Measurements from ENCODE around the gene TPGS1.
"Not testable (repeated sequence)": the region's sequence is repeated elsewhere in the genome, so short reads cannot be mapped to it uniquely, and the experiment has no call there.

TPGS1 gene

DNA sequence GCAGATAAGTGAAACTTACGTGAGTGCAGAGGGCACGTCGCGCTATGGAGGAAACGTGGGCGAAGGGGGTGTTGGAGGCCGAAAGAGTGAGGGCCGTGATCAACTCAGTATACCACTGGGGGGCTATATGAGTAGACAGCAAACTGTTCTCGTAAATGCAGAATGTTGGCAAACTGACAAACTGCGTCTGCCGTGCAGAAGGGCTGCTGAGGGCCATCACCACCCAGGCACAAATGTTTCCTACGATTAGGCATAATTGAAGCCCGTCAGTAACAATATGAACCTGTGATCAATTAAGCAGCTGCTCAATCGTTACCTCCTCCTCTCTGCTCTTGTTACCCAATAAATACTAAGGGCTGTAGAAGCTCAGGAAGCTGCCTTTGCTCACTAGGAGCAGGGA is 28.3 kb upstream of the TPGS1 start:
- H3K27me3 ChIP-seq (ENCODE audit: control insufficient read depth in 1 of 2, insufficient read depth in 2 of 2, low read length in 2 of 2) = peaks cover 0 to 4% of the 10 kb centered on the region in 2 donors
- peaks cover 0 to 4% of the 10 kb centered on the region in 2 donors for H3K4me1 ChIP-seq (ENCODE audit: control insufficient read depth in 1 of 2, insufficient read depth in 2 of 2, low read length in 2 of 2)
- H3K27ac ChIP-seq (ENCODE audit: low read depth, low read length) = no peak overlapping the region
- H3K36me3 ChIP-seq (ENCODE audit: control insufficient read depth in 1 of 2, insufficient read depth in 2 of 2, low read length in 2 of 2) = no peaks in the 10 kb centered on the region
- no peak overlapping the region for H3K4me3 ChIP-seq (ENCODE audit: low read depth in 1 of 2, low read length in 2 of 2)
- no peak overlapping the region for H3K9ac ChIP-seq (ENCODE audit: low read depth in 1 of 2, low read length in 2 of 2)
- peaks cover 0 to 6% of the 10 kb centered on the region in 2 donors for H3K9me3 ChIP-seq (ENCODE audit: control insufficient read depth in 1 of 2, low read length in 2 of 2)

DNA sequence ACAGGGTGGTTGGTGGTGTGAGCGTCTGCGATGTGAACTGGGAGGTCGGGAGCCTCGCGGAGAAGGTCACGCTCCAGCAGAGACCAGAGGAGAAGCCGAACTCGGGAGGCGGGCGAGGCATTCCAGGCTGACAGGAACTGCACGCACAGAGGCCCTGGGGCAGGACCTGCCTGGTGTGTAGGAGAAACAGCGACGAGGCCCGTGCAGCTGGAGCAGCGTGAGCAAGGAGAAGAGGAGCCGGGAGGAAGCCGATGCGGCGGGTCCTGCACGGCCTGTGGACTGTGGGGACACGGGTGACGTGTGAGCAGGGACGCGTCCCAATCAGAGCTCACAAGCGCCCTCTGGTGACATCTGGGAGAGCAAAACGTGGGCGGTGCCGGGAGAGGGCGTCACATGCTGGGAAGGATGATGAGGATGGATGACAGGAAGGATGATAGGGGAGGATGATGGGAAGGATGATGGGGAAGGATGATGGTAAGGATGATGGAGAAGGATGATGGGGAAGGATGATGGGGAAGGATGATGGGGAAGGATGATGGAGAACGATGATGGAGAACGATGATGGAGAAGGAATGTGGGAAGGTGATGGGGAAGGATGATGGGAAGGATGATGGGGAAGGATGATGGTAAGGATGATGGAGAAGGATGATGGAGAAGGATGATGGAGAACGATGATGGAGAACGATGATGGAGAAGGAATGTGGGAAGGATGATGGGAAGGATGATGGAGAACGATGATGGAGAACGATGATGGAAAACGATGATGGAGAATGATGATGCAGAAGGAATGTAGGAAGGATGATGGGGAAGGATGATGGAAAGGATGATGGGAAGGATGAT is 27.1 kb upstream of the TPGS1 start:
- Histone ChIP-seq H3K27ac (ENCODE audit: low read depth, low read length) (peak overlapping the region; percentile 32), H3K36me3 (ENCODE audit: control insufficient read depth in 1 of 2, insufficient read depth in 2 of 2, low read length in 2 of 2) (no peaks in the 10 kb centered on the region), H3K9ac (ENCODE audit: low read depth in 1 of 2, low read length in 2 of 2) (peak overlapping the region in 1 of 2 donors; percentile 43), H3K9me3 (ENCODE audit: control insufficient read depth in 1 of 2, low read length in 2 of 2) (peaks cover 0 to 6% of the 10 kb centered on the region in 2 donors), H3K4me3 (ENCODE audit: low read depth in 1 of 2, low read length in 2 of 2) (peak overlapping the region; percentile 53 to 55), H3K4me1 (ENCODE audit: control insufficient read depth in 1 of 2, insufficient read depth in 2 of 2, low read length in 2 of 2) (peaks cover 0 to 4% of the 10 kb centered on the region in 2 donors), H3K27me3 (ENCODE audit: control insufficient read depth in 1 of 2, insufficient read depth in 2 of 2, low read length in 2 of 2) (peaks cover 6 to 9% of the 10 kb centered on the region in 2 donors)

DNA sequence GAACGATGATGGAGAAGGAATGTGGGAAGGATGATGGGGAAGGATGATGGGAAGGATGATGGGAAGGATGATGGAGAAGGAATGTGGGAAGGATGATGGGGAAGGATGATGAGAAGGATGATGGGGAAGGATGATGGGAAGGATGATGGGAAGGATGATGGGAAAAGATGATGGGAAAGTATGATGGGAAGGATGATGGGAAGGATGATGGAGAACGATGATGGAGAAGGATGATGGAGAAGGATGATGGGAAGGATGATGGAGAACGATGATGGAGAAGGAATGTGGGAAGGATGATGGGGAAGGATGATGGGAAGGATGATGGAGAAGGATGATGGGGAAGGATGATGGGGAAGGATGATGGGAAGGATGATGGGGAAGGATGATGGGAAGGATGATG is 26.2 kb upstream of the TPGS1 start:
- not testable (repeated sequence) for H3K4me1 ChIP-seq (ENCODE audit: control insufficient read depth in 1 of 2, insufficient read depth in 2 of 2, low read length in 2 of 2); H3K9me3 ChIP-seq (ENCODE audit: control insufficient read depth in 1 of 2, low read length in 2 of 2); H3K27ac ChIP-seq (ENCODE audit: low read depth, low read length); H3K36me3 ChIP-seq (ENCODE audit: control insufficient read depth in 1 of 2, insufficient read depth in 2 of 2, low read length in 2 of 2); H3K4me3 ChIP-seq (ENCODE audit: low read depth in 1 of 2, low read length in 2 of 2); H3K9ac ChIP-seq (ENCODE audit: low read depth in 1 of 2, low read length in 2 of 2)
- H3K27me3 ChIP-seq (ENCODE audit: control insufficient read depth in 1 of 2, insufficient read depth in 2 of 2, low read length in 2 of 2) = peaks cover 14% of the 10 kb centered on the region in 2 donors

DNA sequence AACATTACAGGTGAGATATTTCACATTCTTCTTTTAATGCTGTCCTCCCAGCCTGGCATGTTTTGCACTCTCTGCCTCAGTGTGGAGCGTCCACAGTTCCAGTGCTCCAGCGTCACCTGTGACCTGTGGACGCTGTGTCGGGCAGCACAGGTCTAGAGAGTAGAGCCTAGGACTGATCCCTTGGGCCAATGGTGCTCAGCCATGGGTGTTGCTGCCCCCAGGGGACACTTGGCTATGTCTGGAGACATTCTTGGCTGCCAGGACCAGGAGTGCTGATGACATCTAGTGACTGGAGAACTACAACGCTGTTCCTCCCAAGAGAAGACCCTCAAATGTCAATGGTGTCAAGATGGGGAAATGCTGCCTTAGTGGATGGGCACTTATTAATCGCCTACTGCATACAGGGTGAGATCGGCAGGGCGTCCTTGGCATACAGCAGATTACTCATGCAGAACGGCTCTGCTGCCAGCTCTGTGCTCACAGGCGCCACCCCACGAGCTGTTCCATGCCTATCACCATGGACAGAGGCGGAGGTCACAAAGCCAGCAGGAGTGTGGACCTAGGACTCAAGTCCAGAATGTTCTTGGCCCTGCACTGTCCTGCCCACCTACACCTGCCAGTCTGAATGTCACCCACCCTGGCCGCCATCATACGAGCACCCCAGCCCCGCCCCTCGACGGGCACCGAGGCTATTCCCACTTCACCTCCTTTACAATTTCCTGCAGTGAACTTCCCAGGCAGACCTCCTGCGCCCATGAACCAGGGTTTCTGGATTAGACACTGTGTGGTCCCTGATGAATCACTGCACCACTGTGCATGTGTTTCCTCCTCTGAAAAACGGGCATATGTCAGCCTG is 24.9 kb upstream of the TPGS1 start:
- Histone ChIP-seq H3K27ac (ENCODE audit: low read depth, low read length) (no peak overlapping the region), H3K4me3 (ENCODE audit: low read depth in 1 of 2, low read length in 2 of 2) (no peak overlapping the region), H3K9ac (ENCODE audit: low read depth in 1 of 2, low read length in 2 of 2) (no peak overlapping the region), H3K36me3 (ENCODE audit: control insufficient read depth in 1 of 2, insufficient read depth in 2 of 2, low read length in 2 of 2) (no peaks in the 10 kb centered on the region), H3K27me3 (ENCODE audit: control insufficient read depth in 1 of 2, insufficient read depth in 2 of 2, low read length in 2 of 2) (peaks cover 16% of the 10 kb centered on the region in 2 donors), H3K9me3 (ENCODE audit: control insufficient read depth in 1 of 2, low read length in 2 of 2) (peaks cover 0 to 6% of the 10 kb centered on the region in 2 donors), H3K4me1 (ENCODE audit: control insufficient read depth in 1 of 2, insufficient read depth in 2 of 2, low read length in 2 of 2) (peaks cover 0 to 4% of the 10 kb centered on the region in 2 donors)

DNA sequence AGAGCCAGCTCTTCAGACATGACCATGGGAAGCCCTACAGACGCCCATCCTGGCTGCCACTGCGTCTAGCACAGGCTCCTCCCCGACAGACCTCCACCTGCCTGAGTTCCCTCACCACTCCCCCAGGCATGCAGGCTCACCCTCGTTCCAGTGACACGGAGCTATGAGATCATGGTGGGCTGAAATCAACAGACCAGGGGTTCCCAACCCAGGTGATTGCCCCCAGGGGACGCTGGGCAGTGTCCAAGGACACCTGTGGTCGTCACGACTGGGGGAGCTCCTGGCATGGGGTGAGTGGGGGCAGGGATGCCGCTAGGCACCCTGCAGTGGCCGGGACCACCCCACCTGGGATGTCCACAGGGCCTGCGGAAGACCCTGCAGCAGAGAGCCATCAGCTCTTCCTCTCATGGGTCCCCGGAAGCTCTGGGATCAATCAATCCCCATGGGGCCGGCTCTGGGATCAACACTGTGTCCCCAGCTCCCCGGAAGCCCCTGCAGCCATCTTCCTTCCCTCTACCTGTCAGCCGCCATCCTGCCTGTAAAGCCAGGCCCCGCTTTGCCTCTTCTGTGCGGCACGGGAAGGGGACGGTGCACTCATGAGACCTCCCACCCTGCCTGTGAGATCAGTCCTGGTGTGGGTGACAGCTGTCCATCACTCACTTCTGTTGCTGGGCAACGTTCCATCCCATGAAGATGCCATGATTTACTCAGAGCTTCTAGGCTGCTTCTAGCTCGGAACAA is 23.8 kb upstream of the TPGS1 start:
- no peak overlapping the region for H3K4me3 ChIP-seq (ENCODE audit: low read depth in 1 of 2, low read length in 2 of 2)
- H3K27me3 ChIP-seq (ENCODE audit: control insufficient read depth in 1 of 2, insufficient read depth in 2 of 2, low read length in 2 of 2) = peaks cover 16% of the 10 kb centered on the region in 2 donors
- H3K27ac ChIP-seq (ENCODE audit: low read depth, low read length) = no peak overlapping the region
- H3K4me1 ChIP-seq (ENCODE audit: control insufficient read depth in 1 of 2, insufficient read depth in 2 of 2, low read length in 2 of 2) = peaks cover 0 to 4% of the 10 kb centered on the region in 2 donors
- peaks cover 0 to 6% of the 10 kb centered on the region in 2 donors for H3K9me3 ChIP-seq (ENCODE audit: control insufficient read depth in 1 of 2, low read length in 2 of 2)
- H3K36me3 ChIP-seq (ENCODE audit: control insufficient read depth in 1 of 2, insufficient read depth in 2 of 2, low read length in 2 of 2) = no peaks in the 10 kb centered on the region
- no peak overlapping the region for H3K9ac ChIP-seq (ENCODE audit: low read depth in 1 of 2, low read length in 2 of 2)

DNA sequence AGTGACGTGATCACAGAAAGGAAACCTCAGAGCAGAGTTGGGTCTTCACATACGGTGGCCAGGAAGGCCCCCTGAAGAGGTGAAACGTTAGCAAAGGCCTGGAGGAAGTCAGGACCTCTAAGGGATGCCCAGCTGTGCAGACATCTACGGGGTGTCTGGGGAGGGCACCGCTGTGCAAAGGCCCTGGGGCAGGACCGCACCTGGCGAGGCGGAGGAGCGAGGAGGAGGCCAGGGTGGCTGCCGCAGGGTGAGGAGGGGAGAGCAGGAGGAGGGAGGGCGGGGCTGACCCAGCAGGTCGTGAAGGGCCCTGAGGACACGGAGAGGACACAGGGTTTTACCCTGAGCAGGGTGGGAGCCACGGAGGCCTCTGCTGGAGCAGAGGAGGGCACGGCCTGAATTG is 22.8 kb upstream of the TPGS1 start:
- Histone ChIP-seq H3K9me3 (ENCODE audit: control insufficient read depth in 1 of 2, low read length in 2 of 2) (peaks cover 0 to 6% of the 10 kb centered on the region in 2 donors), H3K27me3 (ENCODE audit: control insufficient read depth in 1 of 2, insufficient read depth in 2 of 2, low read length in 2 of 2) (peaks cover 16% of the 10 kb centered on the region in 2 donors), H3K27ac (ENCODE audit: low read depth, low read length) (no peak overlapping the region), H3K9ac (ENCODE audit: low read depth in 1 of 2, low read length in 2 of 2) (no peak overlapping the region), H3K36me3 (ENCODE audit: control insufficient read depth in 1 of 2, insufficient read depth in 2 of 2, low read length in 2 of 2) (no peaks in the 10 kb centered on the region), H3K4me1 (ENCODE audit: control insufficient read depth in 1 of 2, insufficient read depth in 2 of 2, low read length in 2 of 2) (peaks cover 0 to 4% of the 10 kb centered on the region in 2 donors), H3K4me3 (ENCODE audit: low read depth in 1 of 2, low read length in 2 of 2) (no peak overlapping the region)

DNA sequence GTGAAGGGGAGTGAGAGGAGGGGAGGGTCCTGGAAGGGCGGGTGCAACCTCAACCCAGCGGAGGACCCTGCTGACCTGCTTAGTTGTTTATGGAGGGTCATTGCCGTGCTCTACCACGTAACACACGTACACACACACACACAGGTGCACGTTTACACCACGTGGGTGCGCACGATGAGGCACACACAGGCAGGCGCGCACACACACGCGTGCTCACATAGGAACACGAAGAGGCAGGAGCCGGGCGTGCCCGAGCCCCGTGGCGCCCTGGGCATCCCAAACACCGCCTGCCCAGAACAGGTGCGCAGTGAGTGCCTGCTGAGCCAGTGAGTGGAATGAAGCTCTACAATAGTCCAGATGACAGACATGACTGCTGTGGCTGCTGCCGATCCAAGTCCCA is 22.2 kb upstream of the TPGS1 start:
- Histone ChIP-seq H3K27ac (ENCODE audit: low read depth, low read length) (no peak overlapping the region), H3K36me3 (ENCODE audit: control insufficient read depth in 1 of 2, insufficient read depth in 2 of 2, low read length in 2 of 2) (no peaks in the 10 kb centered on the region), H3K27me3 (ENCODE audit: control insufficient read depth in 1 of 2, insufficient read depth in 2 of 2, low read length in 2 of 2) (peaks cover 16% of the 10 kb centered on the region in 2 donors), H3K9me3 (ENCODE audit: control insufficient read depth in 1 of 2, low read length in 2 of 2) (peaks cover 0 to 6% of the 10 kb centered on the region in 2 donors), H3K4me1 (ENCODE audit: control insufficient read depth in 1 of 2, insufficient read depth in 2 of 2, low read length in 2 of 2) (peaks cover under 1 to 4% of the 10 kb centered on the region in 2 donors), H3K9ac (ENCODE audit: low read depth in 1 of 2, low read length in 2 of 2) (no peak overlapping the region), H3K4me3 (ENCODE audit: low read depth in 1 of 2, low read length in 2 of 2) (no peak overlapping the region)

DNA sequence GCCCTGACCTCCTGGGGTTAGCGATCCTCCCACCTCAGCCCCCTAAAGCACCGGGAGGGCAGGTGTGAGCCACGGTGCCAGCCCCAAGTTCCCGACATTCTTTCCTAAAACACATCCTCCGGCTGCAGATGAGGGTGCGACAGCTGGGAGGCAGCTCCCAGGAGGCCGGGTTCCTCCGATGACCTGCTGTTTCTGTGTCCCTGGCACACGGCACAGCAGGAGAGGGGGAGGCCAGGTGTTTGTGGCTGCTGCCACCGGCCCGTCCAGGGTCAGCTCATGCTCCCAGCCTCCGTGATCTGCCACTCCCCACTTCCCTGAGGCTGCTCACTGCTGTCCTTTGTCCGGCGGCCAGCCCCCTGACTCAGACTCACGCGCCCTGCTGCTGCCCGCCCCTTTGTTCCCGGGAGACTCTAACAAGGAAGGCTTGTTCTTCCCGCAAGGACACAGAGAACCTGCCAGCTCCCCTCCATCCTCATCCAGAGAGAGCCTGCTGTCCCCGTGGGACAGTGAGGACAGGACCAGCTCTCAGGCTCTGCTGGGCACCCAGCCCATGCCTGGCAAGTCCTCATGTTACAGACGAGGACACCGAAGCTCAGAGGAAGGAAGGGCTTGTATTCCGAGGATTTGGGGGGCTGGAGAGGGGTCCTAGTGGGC is 21.6 kb upstream of the TPGS1 start:
- H3K36me3 ChIP-seq (ENCODE audit: control insufficient read depth in 1 of 2, insufficient read depth in 2 of 2, low read length in 2 of 2) = no peaks in the 10 kb centered on the region
- H3K4me3 ChIP-seq (ENCODE audit: low read depth in 1 of 2, low read length in 2 of 2) = no peak overlapping the region
- H3K27ac ChIP-seq (ENCODE audit: low read depth, low read length) = no peak overlapping the region
- H3K4me1 ChIP-seq (ENCODE audit: control insufficient read depth in 1 of 2, insufficient read depth in 2 of 2, low read length in 2 of 2) = peaks cover 0 to 4% of the 10 kb centered on the region in 2 donors
- no peak overlapping the region for H3K9ac ChIP-seq (ENCODE audit: low read depth in 1 of 2, low read length in 2 of 2)
- H3K27me3 ChIP-seq (ENCODE audit: control insufficient read depth in 1 of 2, insufficient read depth in 2 of 2, low read length in 2 of 2) = peaks cover 16% of the 10 kb centered on the region in 2 donors
- H3K9me3 ChIP-seq (ENCODE audit: control insufficient read depth in 1 of 2, low read length in 2 of 2) = peaks cover 0 to 4% of the 10 kb centered on the region in 2 donors

DNA sequence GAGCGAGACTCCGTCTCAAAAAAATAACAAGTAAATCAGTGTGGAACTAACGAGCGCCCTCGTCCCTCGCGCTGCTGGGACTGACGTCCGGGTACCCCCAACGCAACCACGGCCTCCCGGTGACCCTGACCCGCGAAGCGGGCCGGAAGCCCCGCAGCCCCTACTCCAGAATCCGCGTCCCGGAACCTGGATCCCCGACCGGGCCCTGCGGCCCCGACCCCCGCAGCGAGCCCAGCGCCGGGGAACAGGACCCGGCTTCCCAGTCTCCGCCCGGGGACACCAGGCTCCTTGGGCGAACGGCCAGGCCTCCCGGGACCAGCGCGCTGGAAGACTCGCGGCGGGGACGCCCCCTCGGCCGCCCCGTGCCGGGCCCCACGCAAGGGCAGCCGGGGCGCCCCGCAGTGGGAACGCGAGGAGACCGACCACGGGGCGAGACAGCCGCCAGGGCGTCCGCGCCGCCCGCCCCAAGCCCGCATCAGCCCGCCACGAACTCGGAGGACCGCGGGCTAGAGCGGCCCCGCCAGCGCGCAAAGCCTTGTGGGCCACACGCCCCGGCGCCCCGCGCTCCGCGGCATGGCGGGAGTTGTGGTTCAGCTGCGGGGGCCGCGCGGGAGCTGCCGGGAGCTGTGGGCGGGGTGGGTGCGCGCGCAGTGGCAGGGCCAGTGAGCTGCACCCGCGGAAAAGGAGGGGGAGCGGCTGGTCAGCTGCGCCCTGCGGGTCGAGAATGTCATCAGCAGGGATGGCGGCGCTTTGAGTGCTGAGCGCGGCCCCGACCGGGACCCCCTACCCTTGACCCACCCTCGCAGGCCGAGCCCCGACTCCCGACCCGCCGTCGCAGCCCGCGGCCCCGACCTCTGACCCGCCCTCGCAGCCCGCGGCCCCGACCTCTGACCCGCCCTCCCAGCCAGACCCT is 18.5 kb upstream of the TPGS1 start:
- peaks cover 0 to 4% of the 10 kb centered on the region in 2 donors for H3K4me1 ChIP-seq (ENCODE audit: control insufficient read depth in 1 of 2, insufficient read depth in 2 of 2, low read length in 2 of 2)
- H3K9ac ChIP-seq (ENCODE audit: low read depth in 1 of 2, low read length in 2 of 2) = peak overlapping the region; percentile 75 to 82
- H3K27ac ChIP-seq (ENCODE audit: low read depth, low read length) = peak overlapping the region; percentile 73
- H3K27me3 ChIP-seq (ENCODE audit: control insufficient read depth in 1 of 2, insufficient read depth in 2 of 2, low read length in 2 of 2) = peaks cover 16% of the 10 kb centered on the region in 2 donors
- peak overlapping the region; percentile 76 to 82 for H3K4me3 ChIP-seq (ENCODE audit: low read depth in 1 of 2, low read length in 2 of 2)
- no peaks in the 10 kb centered on the region for H3K9me3 ChIP-seq (ENCODE audit: control insufficient read depth in 1 of 2, low read length in 2 of 2)
- no peaks in the 10 kb centered on the region for H3K36me3 ChIP-seq (ENCODE audit: control insufficient read depth in 1 of 2, insufficient read depth in 2 of 2, low read length in 2 of 2)
